Measurements from ENCODE around the gene ZDHHC8.

- TF ChIP-seq, protein P1, sequence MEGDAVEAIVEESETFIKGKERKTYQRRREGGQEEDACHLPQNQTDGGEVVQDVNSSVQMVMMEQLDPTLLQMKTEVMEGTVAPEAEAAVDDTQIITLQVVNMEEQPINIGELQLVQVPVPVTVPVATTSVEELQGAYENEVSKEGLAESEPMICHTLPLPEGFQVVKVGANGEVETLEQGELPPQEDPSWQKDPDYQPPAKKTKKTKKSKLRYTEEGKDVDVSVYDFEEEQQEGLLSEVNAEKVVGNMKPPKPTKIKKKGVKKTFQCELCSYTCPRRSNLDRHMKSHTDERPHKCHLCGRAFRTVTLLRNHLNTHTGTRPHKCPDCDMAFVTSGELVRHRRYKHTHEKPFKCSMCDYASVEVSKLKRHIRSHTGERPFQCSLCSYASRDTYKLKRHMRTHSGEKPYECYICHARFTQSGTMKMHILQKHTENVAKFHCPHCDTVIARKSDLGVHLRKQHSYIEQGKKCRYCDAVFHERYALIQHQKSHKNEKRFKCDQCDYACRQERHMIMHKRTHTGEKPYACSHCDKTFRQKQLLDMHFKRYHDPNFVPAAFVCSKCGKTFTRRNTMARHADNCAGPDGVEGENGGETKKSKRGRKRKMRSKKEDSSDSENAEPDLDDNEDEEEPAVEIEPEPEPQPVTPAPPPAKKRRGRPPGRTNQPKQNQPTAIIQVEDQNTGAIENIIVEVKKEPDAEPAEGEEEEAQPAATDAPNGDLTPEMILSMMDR (IDR thresholded peaks at IDR 0.05; ENCODE audit: insufficient read depth, low read length) = no peak
- no peak for TF ChIP-seq POLR2AphosphoS5 (IDR thresholded peaks at IDR 0.05; ENCODE audit: low read depth)
Observed at GRCh38 chr22:20191000-20191515, 59.5 kb downstream of the ZDHHC8 start.

Measured in HL-60 (cell line).